HAP-1 (cell line): Measurements from ENCODE around the gene HSH2D.

Experiments used
- DNase-seq, 2 experiments: peaks; one replicate each; pipeline ENCODE4 v3.0.0-alpha.2; 2016 to 2020; ENCODE audit warnings: low spot score in 2 of 2
- H3K27me3 ChIP-seq: fragments of 250-450 bp; sonication (Bioruptor Pico); 2 replicates; pipeline ENCODE4 v1.5.1; 2020; ENCODE audit warnings: low read depth, mild to moderate bottlenecking, moderate library complexity
- H3K36me3 ChIP-seq: fragments of 250-450 bp; sonication (Bioruptor Pico); replicated peaks from 2 replicates; pipeline ENCODE4 v1.5.1; 2020; ENCODE audit warnings: mild to moderate bottlenecking
- H3K4me1 ChIP-seq: fragments of 250-450 bp; sonication (Bioruptor Pico); 2 replicates; pipeline ENCODE4 v1.5.1; 2020; ENCODE audit warnings: mild to moderate bottlenecking
- H3K4me3 ChIP-seq: fragments of 250-450 bp; sonication (Bioruptor Pico); 2 replicates; pipeline ENCODE4 v1.5.1; 2020; ENCODE audit warnings: mild to moderate bottlenecking, moderate library complexity
- H3K9me3 ChIP-seq: fragments of 250-450 bp; sonication (Bioruptor Pico); 2 replicates; pipeline ENCODE4 v1.5.1; 2020; ENCODE audit warnings: mild to moderate bottlenecking, moderate library complexity
- in situ Hi-C: fragments of 300-500 bp; cut with MboI; formaldehyde crosslinking; loops from 3 replicates; pipeline ENCODE4 v1.14.3; 2020; ENCODE audit warnings: low sequenced_read_pairs, inconsistent platforms, mixed read lengths

HSH2D gene

DNA sequence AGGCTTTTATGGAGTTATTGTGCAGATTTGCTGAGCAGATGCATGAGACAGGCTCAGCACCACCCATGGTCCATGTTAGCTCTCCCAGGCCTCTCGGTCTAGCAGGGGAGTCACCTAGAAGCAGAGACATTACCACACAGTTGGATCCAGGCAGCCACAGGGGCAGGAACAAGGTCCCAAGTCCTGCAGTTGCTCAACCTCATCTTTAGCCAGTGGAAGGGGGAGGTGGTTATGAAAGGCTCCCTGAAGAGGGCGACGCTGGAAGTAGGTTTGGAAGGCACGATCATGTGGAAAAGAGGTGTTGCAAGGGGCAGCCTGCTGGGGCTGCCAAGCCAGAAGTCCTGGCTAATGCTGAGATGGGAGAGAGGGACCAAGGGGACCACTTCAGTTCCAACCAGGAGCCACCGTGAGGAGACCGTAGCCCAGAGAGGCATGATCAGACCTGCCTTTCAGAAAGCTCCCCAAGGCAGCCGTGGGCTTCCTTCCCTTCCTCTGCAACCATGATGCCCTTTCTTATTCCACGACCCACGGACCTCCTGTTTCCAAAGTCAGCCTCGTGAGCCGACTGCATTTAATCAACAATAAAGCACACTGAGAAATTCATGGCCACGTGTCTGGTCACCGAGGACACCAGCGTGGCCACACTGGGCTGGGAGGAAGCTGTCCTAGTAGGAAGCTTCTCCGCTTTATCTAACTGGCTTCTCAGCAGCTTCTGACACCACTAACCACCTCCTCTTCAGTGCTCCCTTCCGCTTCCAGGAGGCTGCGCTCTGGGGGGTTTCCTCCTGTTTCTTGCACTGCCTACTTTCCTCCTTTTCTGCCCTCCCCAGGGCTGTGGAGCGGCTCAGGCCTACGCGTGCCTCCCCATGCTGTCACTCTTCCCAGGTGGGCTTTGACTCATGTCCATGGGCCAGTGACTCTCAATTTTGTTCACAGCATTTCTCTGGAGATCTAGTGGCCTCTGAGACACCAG is 56.8 kb downstream of the HSH2D start:
- no peaks in the 10 kb centered on the region for H3K9me3 ChIP-seq
- 0 out of 2 replicates have a peak, but pooled peaks cover 3% of the 10 kb centered on the region for H3K4me1 ChIP-seq
- no peaks in the 10 kb centered on the region for H3K27me3 ChIP-seq
- in situ Hi-C loops, result no loop called here
- no peak for DNase-seq
- peaks cover 17% of the 10 kb centered on the region for H3K36me3 ChIP-seq
- no peak overlapping the region for H3K4me3 ChIP-seq

DNA sequence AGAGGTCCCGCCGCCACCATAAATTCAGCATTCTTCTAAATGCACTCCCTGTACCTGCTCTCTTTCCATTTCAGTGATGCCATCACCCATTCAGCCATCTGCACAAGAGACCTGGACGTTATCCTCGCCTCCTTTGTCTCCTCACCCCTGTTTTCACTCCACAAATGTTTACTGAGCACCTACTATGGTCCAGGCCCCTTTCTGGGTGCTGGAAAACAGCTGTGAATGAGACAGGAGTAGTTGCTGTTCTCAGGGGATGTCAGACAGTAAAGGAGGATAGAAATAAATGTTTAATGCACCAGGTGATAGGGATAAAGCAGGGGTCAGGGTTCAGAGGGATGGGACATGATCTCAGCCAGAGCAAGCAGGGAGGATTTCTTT is 57.5 kb downstream of the HSH2D start:
- H3K27me3 ChIP-seq, result no peaks in the 10 kb centered on the region
- H3K36me3 ChIP-seq, result peaks cover 17% of the 10 kb centered on the region

DNA sequence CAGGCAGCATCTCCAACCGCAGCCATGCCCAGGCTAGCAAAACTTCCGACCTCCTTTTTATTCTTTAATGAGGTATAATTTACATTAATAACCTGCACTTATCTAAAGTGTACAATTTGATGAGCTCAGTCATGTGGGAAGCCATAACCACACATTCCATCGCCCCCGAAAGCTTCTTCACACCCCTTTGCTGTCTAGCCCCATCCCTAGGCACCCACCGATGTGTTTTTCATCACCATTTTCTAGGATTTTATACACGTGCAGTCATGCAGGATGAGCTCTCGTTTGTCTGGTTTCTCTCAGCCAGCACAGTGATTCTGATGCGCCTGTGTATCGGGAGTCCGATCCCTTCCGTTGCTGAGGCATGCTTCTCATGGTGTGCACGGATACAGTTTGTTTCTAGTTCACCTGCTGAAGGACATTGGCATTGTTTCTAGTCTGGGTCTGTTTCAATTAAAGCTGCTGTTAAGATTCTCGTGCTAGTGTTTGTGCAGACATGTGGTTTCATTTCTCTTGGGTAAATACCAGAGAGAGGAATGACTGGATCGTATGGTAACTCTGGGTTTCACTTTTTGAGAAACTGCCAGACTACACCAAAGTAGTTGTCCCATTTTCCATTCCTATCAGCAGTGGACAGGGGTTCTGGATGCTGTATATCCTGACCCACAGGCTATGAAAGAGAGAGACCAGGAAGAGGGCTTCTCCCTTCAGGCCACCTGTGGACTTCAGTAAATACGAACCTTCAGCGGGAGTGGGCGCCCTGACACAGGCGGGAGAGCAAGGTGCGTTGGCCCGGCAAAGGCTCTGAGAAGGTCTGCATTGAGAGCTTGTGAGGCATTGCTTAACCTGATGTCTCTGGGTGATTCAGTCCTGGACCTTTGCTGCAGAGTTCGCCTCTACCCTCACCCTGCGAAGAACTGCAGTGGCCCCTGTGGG is 59.1 kb downstream of the HSH2D start:
- DNase-seq, result no peak
- no peaks in the 10 kb centered on the region for H3K4me1 ChIP-seq
- H3K27me3 ChIP-seq, result no peaks in the 10 kb centered on the region
- H3K9me3 ChIP-seq, result no peaks in the 10 kb centered on the region
- in situ Hi-C loops, result no loop called here
- peaks cover 17% of the 10 kb centered on the region for H3K36me3 ChIP-seq
- H3K4me3 ChIP-seq, result no peak overlapping the region

More for the DNA sequence above, 57.5 kb downstream of the HSH2D start:
- no peak for DNase-seq
- Histone ChIP-seq H3K9me3 (no peaks in the 10 kb centered on the region), H3K4me3 (no peak overlapping the region), H3K4me1 (0 out of 2 replicates have a peak, but pooled peaks cover 3% of the 10 kb centered on the region)
- in situ Hi-C loops, result no loop called here

DNA sequence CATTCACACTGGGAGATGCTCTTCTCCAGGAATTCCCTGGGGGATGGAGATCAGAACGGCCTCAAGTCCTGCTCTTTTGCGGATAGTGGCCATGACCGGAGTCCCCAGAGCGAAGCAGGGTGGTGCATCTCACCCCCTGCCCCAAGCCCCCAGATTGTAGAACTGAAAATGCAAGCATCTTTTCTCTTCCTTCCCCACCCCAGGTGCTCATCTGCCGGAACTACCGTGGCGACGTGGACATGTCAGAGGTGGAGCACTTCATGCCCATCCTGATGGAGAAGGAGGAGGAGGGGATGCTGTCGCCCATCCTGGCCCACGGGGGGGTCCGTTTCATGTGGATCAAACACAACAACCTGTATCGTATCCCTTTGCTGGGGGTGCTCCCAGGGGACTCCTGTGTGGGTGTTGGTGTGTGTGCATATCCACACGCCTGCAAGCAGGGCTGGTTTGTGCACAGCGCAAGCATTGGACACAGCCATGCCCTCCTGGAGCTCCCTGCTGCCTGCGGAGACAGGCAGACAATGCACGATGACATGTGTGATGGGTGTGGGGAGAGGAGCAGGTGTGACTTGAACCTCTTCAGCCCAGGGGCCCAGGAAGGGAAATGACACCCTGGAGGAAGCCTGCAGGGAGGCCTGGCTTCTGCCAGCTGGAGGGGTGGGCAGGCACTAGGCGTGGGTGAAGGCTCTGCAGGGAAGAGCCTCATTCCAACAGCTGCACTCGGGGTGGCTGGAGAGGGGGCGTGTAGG is 59.9 kb downstream of the HSH2D start:
- Histone ChIP-seq H3K9me3 (no peaks in the 10 kb centered on the region), H3K4me3 (no peak overlapping the region), H3K36me3 (peaks cover 24% of the 10 kb centered on the region), H3K4me1 (no peaks in the 10 kb centered on the region), H3K27me3 (no peaks in the 10 kb centered on the region)
- in situ Hi-C loops, result no loop called here
- DNase-seq, result no peak

DNA sequence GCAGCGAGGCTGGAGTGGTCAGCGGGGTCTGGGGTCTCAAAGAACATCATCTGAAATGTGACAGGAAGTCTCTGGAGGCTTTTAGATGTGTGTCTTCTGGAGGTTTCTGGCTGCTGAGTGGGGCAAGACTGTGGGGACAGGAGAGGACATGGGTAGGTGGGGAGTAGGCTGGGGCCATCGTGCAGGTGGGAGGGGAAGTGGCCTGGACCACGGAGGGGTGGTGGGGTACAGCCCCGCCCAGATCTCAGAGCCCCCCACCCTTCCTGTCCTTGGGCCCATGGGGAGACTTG is 60.5 kb downstream of the HSH2D start:
- peaks cover 29% of the 10 kb centered on the region for H3K36me3 ChIP-seq
- no peak overlapping the region for H3K4me3 ChIP-seq
- DNase-seq, result no peak
- in situ Hi-C loops, result no loop called here
- H3K9me3 ChIP-seq, result no peaks in the 10 kb centered on the region
- H3K27me3 ChIP-seq, result no peaks in the 10 kb centered on the region
- no peaks in the 10 kb centered on the region for H3K4me1 ChIP-seq

DNA sequence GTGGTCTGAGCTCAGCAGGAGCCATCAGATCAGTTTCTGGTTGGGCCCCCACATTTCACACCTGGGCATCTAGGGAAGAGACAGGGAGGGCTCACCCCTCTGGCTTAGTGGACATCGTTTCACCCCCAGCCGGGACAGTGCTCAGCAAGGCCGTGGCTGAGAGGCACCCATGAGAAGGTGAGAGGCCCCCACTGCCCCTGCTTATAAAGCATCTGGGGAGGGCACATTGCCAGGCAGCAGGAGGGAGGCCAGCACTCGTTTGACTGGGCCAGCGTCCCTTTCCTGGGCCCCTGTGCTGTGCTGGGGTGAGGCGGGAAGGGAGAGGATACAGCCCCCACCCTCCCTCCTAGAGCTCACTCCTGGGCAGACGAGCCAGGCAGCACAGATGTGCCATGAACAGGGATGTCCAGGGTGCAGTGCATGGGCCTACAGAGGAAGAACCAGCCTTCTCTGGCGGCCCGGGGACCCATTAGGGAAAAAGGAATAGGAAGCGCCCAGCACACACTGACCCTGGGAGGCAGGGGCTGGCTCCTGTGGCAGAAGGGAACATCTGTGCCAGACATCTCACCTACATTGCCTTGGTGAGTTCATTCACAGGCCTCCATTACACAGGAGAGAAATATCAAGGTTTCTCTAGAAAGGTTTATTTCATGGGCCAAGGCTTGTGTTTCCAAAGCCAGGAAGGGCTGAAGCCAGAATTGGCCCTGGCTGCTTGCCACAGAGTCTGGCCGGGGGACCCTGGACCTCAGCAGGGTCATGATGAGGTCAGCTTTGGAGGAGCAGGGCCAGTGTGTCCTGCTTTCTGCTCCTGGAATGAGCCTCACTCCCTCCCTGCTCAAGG is 61.9 kb downstream of the HSH2D start:
- in situ Hi-C loops, result no loop called here
- H3K36me3 ChIP-seq, result peaks cover 39% of the 10 kb centered on the region
- no peaks in the 10 kb centered on the region for H3K4me1 ChIP-seq
- H3K27me3 ChIP-seq, result no peaks in the 10 kb centered on the region
- no peaks in the 10 kb centered on the region for H3K9me3 ChIP-seq
- no peak for DNase-seq
- H3K4me3 ChIP-seq, result no peak overlapping the region

DNA sequence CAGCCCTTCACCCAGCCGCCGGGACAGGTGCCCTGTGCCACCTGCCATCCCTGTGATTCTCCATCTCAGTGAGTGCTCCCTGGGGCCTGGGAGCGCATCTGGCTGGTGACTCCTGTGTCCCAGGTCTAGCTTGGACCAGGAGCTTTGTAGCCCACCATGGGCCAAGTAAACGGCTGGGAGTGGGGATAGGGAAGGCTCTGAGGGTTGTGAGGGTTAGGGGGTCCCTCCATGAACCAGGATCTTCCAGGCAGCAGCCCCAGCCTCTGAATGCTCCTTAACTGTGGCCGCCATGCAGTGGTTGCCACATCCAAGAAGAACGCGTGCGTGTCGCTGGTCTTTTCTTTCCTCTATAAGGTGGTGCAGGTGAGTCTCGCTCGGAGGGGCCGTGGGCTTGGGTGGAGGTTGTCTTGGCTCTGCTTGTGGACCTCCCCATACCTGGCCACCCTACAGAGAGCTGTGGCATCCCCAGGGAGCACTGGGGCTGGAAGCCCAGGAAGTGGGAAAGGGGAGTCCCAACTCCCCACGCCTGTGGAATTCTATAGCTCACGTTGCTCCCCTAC is 62.6 kb downstream of the HSH2D start:
- H3K36me3 ChIP-seq, result peaks cover 37% of the 10 kb centered on the region
- no peak for DNase-seq
- no peak overlapping the region for H3K4me3 ChIP-seq
- in situ Hi-C loops, result no loop called here
- no peaks in the 10 kb centered on the region for H3K9me3 ChIP-seq
- no peaks in the 10 kb centered on the region for H3K4me1 ChIP-seq
- no peaks in the 10 kb centered on the region for H3K27me3 ChIP-seq

DNA sequence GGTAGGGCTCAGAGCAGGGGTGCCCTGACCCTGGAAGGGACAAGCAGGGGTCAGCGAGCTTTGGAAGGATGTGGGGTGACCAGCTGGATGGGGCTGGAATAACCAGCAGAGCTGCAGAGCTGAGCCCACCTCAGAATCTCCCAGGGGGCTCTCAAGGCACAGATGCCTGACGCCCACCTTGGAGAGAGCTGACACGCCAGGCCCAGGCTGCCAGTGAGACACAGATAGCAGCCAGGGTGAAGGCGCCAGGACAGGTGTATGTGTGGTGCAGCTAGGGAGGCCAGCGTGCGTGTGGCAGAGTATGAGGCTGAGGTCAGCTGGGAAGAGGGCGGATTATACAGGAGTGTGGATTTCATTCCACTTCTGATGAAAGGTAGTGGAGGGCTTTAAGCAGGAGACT is 63.2 kb downstream of the HSH2D start:
- H3K36me3 ChIP-seq, result peaks cover 37% of the 10 kb centered on the region
- no peaks in the 10 kb centered on the region for H3K4me1 ChIP-seq
- H3K9me3 ChIP-seq, result no peaks in the 10 kb centered on the region
- in situ Hi-C loops, result no loop called here
- H3K4me3 ChIP-seq, result no peak overlapping the region
- no peaks in the 10 kb centered on the region for H3K27me3 ChIP-seq
- DNase-seq, result no peak

DNA sequence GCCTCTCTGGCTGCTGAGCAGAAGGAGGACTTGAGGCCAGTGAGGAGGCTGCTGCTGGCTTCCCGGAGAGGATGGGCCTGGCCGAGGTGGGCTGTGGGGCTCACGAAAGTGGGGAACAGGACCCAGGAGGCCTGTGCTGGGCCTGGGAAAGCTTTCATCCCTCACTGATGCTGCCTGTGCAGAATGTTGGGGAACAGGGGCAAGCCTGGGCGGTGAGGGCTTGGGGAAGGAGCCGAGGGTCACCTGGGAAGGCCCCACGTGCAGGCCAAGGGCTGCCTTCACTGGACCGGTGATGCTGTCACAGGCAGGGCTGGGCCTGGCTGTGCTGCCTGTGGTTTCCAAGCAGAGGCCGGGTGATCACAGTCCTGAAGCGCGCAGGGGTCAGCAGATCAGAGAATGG is 63.6 kb downstream of the HSH2D start:
- H3K4me1 ChIP-seq, result no peaks in the 10 kb centered on the region
- in situ Hi-C loops, result no loop called here
- no peak for DNase-seq
- no peaks in the 10 kb centered on the region for H3K27me3 ChIP-seq
- H3K36me3 ChIP-seq, result peaks cover 41% of the 10 kb centered on the region
- no peaks in the 10 kb centered on the region for H3K9me3 ChIP-seq
- no peak overlapping the region for H3K4me3 ChIP-seq

DNA sequence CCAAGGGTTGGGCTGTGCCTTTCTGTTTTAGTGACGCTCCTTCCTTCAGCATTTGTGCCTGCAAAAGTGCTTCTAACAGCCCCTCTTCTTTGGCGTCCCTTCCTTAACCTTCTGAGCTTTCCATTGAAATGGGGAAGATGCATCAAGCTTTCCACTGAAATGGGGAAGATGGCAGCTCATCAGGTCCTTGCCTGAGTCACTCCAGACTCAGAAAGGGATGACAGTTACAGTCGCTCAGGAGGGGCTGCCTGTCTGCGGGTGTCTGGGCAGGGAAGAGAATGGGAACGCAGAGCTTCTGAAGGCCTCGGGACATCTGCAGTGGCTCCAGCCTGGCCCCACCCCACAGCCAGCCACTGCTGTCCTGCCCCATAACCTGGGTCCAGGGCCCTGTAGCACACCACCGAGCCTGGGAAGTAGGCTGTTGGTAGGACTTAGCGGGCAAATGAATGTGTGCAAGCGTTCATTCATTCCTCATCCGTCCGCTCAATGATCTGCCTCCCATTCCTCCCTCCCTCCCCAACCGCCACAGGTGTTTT is 64.1 kb downstream of the HSH2D start:
- Histone ChIP-seq H3K9me3 (no peaks in the 10 kb centered on the region), H3K4me1 (peaks cover 1% of the 10 kb centered on the region), H3K27me3 (no peaks in the 10 kb centered on the region), H3K4me3 (no peak overlapping the region), H3K36me3 (peaks cover 41% of the 10 kb centered on the region)
- in situ Hi-C loops, result no loop called here
- no peak for DNase-seq
